Lung microvascular endothelial cell (primary cell): ENCODE data around the gene CALHM6. TPM values are rescaled to one million over a fixed set of nuclear protein-coding genes. Genes with fewer than 3 reads are reported as not detected.

Experiments
- DNase-seq, 2 donors: peaks; one replicate each; pipeline versions ENCODE4 v3.0.0 to v3.0.0-alpha.2; 2010; ENCODE audit warnings: low read depth in 2 of 2
- total RNA-seq: library from RNA; depleted of rRNA; stranded (reverse); fragments of >200 nt; gene quantifications from 2 replicates; pipeline ENCODE4 v1.2.1, GENCODE V29; 2014

The CALHM6 gene
- total RNA-seq, 1 donor from 2014 or later, result 2.6 TPM

DNA sequence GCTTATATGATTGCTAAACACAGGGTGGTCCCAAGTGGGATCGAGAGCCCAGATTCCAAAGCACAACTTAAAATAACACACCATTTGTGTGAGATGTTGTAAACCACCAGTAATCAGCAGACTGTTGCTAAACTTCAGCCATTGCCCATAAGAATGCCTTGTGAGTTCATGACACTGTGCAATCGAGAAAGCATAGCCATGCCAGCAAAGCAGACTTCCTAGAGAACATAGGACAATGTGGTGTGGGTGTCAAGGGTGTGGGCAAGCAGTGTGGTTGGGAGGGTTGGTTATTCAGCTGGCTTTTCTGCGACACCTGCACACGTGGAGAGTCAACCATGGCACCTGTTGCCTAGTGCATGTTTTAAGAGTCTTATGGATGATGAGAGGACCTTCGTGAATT, 16.1 kb upstream of the CALHM6 start:
- DNase-seq, result no peak

DNA sequence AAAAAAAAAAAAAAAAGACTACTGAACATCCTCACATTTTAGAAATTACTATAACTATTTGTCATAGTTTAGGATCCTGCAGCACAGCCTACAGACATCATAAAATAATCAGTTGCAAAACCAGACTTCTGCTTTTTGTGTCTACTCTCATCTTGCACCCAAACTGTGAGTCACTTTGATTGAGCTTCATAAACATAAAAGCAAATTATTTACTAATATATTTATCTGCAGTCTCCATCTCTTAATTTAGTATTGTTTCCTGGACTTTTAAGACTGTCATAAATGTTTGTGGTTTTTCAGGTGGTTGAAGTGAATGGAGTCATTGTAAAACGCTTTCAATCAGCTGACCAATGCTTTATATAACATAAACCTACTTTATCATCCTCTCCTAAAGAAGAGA, 14.8 kb upstream of the CALHM6 start:
- no peak for DNase-seq

GRCh38 chr6:116447052-116447451, 14.1 kb upstream of the CALHM6 start:
- peak; percentile 11 to 20 for DNase-seq

DNA sequence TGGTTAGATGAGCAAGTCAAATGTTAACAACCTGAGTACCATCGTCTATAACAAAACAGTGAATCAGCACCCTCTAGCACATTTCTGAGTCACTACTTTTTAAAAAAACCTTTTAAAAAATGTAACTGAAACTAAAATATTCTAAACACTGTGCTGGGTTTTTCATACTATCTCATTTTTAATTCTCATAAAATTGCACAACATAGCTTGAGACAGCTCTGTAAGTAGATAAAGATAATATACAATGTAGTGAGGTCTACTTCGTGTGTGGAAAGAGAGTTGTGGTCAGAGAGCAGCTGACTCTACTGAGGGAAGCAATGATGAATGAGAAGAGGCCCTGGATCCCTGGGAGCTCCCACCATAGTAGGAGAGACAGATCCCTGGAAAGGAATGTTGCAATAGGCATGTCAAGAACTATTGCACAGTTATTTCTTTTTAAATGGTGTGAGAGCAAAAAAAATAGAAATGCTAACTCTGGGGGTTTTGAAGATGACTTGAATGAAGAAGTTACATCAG, 13.6 kb upstream of the CALHM6 start:
- DNase-seq, result peak in 1 of 2 donors; percentile 27

GRCh38 chr6:116449565-116449964, 11.6 kb upstream of the CALHM6 start:
- no peak for DNase-seq

- DNase-seq, result no peak
Measured at GRCh38 chr6:116450185-116450710, 10.9 kb upstream of the CALHM6 start.

GRCh38 chr6:116450769-116451740, 10.1 kb upstream of the CALHM6 start:
- DNase-seq, result no peak

GRCh38 chr6:116451916-116452315, 9.3 kb upstream of the CALHM6 start:
- DNase-seq, result no peak

- DNase-seq, result no peak
Measured at GRCh38 chr6:116452531-116452930, 8.6 kb upstream of the CALHM6 start.

- DNase-seq, result no peak
Measured at GRCh38 chr6:116456106-116456505, 5.1 kb upstream of the CALHM6 start.

DNA sequence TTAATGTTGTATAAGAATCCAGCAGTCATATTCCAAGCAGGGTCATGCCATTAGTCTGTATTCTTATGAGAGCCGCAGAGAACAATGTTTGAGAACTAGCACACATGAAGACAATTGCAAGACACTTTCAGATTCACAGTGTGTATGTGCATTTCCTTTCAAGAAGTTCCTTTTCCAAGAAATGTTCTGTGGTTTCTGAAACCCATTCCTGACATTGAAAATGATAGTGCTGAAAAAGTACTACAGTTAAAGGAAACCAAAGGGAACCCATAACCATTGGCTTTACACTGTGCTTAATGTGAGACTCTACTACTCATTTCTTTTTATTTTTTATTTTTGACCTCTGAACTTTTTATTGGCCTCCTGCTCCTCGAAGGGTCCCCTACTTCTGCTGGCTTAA, 4.2 kb upstream of the CALHM6 start:
- DNase-seq, result no peak

- DNase-seq, result no peak
Measured at GRCh38 chr6:116458264-116458663, 2.9 kb upstream of the CALHM6 start.

DNA sequence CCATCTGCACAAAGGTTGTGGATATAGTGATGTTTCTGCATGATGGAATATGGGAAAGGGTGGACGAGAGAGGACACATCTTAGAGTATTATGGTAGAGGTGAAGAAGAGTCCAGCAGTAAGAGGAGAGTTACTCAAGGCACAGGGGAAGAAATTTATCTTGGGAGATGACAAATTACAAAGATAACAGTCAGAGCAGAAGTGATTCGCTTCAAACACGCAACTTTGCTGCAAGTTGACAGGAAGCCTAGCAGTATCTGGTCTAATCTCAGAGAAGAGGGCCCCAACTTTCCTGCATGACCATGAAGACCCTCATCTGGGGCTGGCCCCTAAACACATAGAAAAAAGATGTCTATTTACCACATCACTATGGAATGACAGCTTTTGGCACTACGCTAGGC, 1.2 kb upstream of the CALHM6 start:
- no peak for DNase-seq

- DNase-seq, result peak; percentile 52 to 57
Measured at GRCh38 chr6:116461932-116462885, 1.0 kb downstream of the CALHM6 start.

DNA sequence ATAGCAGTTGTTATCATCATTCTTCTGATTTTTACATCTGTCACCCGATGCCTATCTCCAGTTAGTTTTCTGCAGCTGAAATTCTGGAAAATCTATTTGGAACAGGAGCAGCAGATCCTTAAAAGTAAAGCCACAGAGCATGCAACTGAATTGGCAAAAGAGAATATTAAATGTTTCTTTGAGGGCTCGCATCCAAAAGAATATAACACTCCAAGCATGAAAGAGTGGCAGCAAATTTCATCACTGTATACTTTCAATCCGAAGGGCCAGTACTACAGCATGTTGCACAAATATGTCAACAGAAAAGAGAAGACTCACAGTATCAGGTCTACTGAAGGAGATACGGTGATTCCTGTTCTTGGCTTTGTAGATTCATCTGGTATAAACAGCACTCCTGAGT, 2.1 kb downstream of the CALHM6 start:
- DNase-seq, result no peak

GRCh38 chr6:116465246-116465645, 4.1 kb downstream of the CALHM6 start:
- peak in 1 of 2 donors; percentile 66 for DNase-seq

GRCh38 chr6:116467096-116467495, 5.9 kb downstream of the CALHM6 start:
- no peak for DNase-seq

DNA sequence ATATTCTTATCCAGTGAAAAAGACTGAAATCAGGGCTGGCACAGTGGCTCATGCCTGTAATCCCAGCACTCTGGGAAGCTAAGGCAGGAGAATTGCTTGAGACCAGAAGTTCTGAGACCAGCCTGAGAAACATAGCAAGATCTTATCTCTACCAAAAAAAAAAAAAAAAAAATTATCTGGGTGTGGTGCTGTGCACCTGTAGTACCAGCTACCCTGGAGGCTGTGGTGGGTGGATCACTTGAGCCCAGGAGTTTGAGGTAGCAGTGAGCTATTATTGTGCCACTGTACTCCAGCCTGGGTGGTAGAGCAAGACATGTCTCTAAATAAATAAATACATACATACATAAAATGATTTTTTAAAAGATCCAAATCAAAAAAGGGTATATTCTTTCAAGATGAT, 6.3 kb downstream of the CALHM6 start:
- DNase-seq, result no peak

DNA sequence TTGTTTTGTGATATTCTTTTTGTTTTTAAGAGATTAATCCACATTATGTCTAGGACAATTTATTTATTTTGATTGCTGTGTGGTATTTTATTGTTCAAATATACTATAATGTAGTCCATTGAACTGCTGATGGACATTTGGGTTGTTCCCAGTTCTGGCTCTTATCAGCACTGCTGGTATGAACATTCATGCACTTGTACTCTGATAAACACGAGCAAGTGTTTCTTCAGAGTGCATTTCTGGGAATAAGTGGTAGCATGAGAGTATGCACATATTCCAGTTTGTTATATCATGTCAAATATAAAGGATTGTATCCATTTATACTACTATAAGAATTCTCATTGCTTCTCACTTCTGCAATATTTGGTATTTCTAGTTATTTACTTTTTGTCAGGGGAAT, 7.1 kb downstream of the CALHM6 start:
- no peak for DNase-seq

DNA sequence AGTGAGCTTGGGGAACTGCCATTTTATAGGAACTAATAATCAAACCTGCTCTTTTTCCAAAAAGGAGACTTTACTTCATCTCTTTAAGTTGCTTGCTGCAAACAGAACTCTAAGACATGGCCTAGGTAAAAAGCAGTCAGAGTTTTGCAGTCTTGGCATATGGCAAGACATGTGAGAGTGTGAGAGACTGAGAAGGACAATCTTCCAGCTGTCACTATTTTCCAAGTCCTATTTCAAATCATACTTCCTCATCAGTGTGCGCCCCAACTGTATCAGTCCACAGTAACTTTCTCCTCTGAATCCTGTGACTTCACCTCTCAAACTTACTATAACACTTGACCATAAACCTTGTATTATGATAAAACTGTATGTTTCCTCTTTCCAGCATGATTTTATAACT, 10.4 kb downstream of the CALHM6 start:
- no peak for DNase-seq

- no peak for DNase-seq
Measured at GRCh38 chr6:116472706-116473105, 11.5 kb downstream of the CALHM6 start.

- no peak for DNase-seq
Measured at GRCh38 chr6:116475141-116475540, 14.0 kb downstream of the CALHM6 start.
